HEK293T (cell line): Measurements from ENCODE around the gene MALSU1.

Experiments
- BHLHE40 ChIP-seq: fragments of 450-650 bp; IDR thresholded peaks from 2 replicates; pipeline ENCODE4 v1.6.1; 2016; ENCODE audit warnings: mild to moderate bottlenecking, moderate library complexity, borderline replicate concordance
- FOXA1 ChIP-seq: fragments of 450-650 bp; IDR thresholded peaks from 2 replicates; pipeline ENCODE4 v1.6.1; 2016; ENCODE audit warnings: mild to moderate bottlenecking
- FOXK2 ChIP-seq: fragments of 450-650 bp; IDR thresholded peaks from 2 replicates; pipeline ENCODE4 v1.6.1; 2016; ENCODE audit warnings: mild to moderate bottlenecking
- FOXM1 ChIP-seq: fragments of 450-650 bp; IDR thresholded peaks from 2 replicates; pipeline ENCODE4 v1.6.1; 2017; ENCODE audit warnings: mild to moderate bottlenecking, borderline replicate concordance
- HDGF ChIP-seq: fragments of 450-650 bp; IDR thresholded peaks from 2 replicates; pipeline ENCODE4 v1.6.1; 2017; ENCODE audit warnings: antibody characterized with exemption, borderline replicate concordance
- L3MBTL2 ChIP-seq: fragments of 450-650 bp; conservative IDR thresholded peaks from 2 replicates; pipeline ENCODE4 v1.6.1; 2016; ENCODE audit warnings: mild to moderate bottlenecking
- PKNOX1 ChIP-seq: fragments of 450-650 bp; IDR thresholded peaks from 2 replicates; pipeline ENCODE4 v1.6.1; 2016
- SP1 ChIP-seq: fragments of 450-650 bp; IDR thresholded peaks from 2 replicates; pipeline ENCODE4 v1.6.1; 2017
- SUZ12 ChIP-seq: fragments of 450-650 bp; IDR thresholded peaks from 2 replicates; pipeline ENCODE4 v1.6.1; 2016; ENCODE audit warnings: mild to moderate bottlenecking
- ZNF384 ChIP-seq: fragments of 450-650 bp; IDR thresholded peaks from 2 replicates; pipeline ENCODE4 v1.6.1; 2016

GRCh38 chr7:23295401-23295697 is 3.8 kb upstream of the MALSU1 start:
- no peak for TF ChIP-seq SP1
- no peak for TF ChIP-seq HDGF
- no peak for TF ChIP-seq SUZ12
- TF ChIP-seq BHLHE40, result no peak
- no peak for TF ChIP-seq L3MBTL2
- no peak for TF ChIP-seq FOXK2
- no peak for TF ChIP-seq FOXM1
- TF ChIP-seq PKNOX1, result no peak
- no peak for TF ChIP-seq ZNF384
- no peak for TF ChIP-seq FOXA1
